ENCODE data around the gene DLGAP1. TPM values are rescaled to one million over a fixed set of nuclear protein-coding genes. Genes with fewer than 3 reads are reported as not detected.

DLGAP1 gene
- total RNA-seq, 3 donors from 2014 or later = 0.96 to 17.6 (median 5.2) TPM

DNA sequence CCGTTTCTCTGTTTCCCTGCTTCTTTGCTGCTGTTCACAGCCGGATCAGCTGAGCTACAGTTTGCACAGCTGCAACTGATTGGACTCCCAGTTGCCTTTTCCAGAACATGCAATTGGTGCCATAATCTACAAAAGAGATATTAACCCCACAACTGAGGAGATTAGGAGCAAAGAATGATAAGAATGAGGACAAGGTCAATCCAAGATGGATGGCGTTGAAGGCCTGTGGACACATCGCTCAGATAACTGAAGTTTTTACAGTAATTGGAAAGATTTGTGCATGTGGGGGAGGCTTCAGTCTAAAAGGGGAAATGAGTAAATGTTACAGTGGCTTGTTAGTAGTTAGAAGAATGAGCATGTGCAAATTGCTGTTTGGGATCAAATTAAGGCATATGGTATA lies 741.9 kb downstream of the DLGAP1 start:
- TF ChIP-seq, protein P1, sequence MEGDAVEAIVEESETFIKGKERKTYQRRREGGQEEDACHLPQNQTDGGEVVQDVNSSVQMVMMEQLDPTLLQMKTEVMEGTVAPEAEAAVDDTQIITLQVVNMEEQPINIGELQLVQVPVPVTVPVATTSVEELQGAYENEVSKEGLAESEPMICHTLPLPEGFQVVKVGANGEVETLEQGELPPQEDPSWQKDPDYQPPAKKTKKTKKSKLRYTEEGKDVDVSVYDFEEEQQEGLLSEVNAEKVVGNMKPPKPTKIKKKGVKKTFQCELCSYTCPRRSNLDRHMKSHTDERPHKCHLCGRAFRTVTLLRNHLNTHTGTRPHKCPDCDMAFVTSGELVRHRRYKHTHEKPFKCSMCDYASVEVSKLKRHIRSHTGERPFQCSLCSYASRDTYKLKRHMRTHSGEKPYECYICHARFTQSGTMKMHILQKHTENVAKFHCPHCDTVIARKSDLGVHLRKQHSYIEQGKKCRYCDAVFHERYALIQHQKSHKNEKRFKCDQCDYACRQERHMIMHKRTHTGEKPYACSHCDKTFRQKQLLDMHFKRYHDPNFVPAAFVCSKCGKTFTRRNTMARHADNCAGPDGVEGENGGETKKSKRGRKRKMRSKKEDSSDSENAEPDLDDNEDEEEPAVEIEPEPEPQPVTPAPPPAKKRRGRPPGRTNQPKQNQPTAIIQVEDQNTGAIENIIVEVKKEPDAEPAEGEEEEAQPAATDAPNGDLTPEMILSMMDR (IDR thresholded peaks at IDR 0.05) = no peak
- TF ChIP-seq POLR2AphosphoS5 (IDR thresholded peaks at IDR 0.05) = no peak
- no peak for TF ChIP-seq POLR2A (IDR thresholded peaks at IDR 0.05)
- H3K36me3 ChIP-seq = no peaks in the 10 kb centered on the region
- H3K27me3 ChIP-seq = no peaks in the 10 kb centered on the region
- intact Hi-C loops (cut with DNase I; ENCODE audit: low total_unique reads) = no loop called here
- no peaks in the 10 kb centered on the region for H3K9me3 ChIP-seq
- H3K4me3 ChIP-seq = no peak overlapping the region
- DNase-seq (ENCODE audit: low spot score in 2 of 2) = no peak
- no peak overlapping the region for H3K27ac ChIP-seq
- H3K4me1 ChIP-seq = peaks cover 0 to 10% of the 10 kb centered on the region in 2 donors

DNA sequence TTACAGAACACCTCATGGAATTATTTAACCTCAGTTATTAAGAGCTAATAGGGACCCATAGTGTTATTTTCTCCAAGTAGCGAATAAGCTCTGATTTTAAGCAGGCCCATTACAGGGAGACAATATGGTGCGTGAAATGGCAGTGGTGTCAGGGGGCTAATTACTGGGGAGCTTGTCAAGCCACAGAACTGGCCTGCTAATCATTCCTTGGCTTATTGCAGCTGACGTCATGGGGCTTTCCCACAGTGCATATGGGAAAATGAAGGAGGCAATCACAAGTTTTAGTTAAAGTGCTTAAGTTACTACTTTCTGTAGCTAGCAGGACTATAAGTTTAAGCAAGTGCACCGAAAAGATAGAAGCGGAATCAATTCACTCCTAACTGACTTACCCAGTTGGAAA lies 742.6 kb downstream of the DLGAP1 start:
- Histone ChIP-seq H3K36me3 (no peaks in the 10 kb centered on the region), H3K9me3 (no peaks in the 10 kb centered on the region), H3K27me3 (no peaks in the 10 kb centered on the region), H3K27ac (no peak overlapping the region), H3K4me1 (peaks cover 0 to 10% of the 10 kb centered on the region in 2 donors), H3K4me3 (no peak overlapping the region)
- no peak for DNase-seq (ENCODE audit: low spot score in 2 of 2)
- no peak for TF ChIP-seq POLR2AphosphoS5 (IDR thresholded peaks at IDR 0.05)
- TF ChIP-seq, protein P1 (IDR thresholded peaks at IDR 0.05) = no peak
- TF ChIP-seq POLR2A (IDR thresholded peaks at IDR 0.05) = no peak
- intact Hi-C loops (cut with DNase I; ENCODE audit: low total_unique reads) = no loop called here

DNA sequence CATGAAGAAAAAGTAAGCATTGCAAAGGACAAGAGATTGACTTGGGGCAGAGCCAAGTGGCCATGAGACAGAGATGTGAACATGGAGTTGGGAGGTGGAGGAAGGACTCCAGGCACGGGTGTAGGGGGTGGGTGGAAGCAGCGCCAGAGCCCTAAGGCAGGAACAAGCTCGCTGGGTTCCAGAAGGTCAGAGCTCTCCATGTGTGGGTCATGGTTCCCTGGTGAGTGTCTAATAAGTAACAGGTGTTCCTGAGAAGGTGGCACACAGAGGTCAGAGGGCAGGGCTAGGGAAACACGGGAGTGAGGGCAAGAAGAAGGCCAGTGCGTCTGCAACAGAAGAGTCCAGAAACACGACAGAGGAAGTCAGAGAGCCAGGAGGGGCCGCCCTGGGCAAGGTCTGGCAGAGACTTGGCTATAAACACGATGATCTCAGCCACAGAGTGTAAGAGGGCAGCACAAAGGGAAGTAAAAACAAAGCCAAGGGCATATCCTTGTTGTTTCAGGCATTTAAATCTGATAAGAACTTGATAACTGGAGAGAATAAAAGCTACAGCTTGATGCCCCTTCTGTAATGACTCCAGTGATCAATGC lies 744.3 kb downstream of the DLGAP1 start:
- Histone ChIP-seq H3K36me3 (no peaks in the 10 kb centered on the region), H3K4me1 (peaks cover 0 to 10% of the 10 kb centered on the region in 2 donors), H3K27me3 (no peaks in the 10 kb centered on the region), H3K9me3 (no peaks in the 10 kb centered on the region), H3K4me3 (no peak overlapping the region), H3K27ac (peak overlapping the region; percentile 72 to 73)
- intact Hi-C loops (cut with DNase I; ENCODE audit: low total_unique reads) = no loop called here
- peak in 1 of 2 donors; percentile 39 for DNase-seq (ENCODE audit: low spot score in 2 of 2)
- TF ChIP-seq, protein P1 (IDR thresholded peaks at IDR 0.05) = no peak
- TF ChIP-seq POLR2AphosphoS5 (IDR thresholded peaks at IDR 0.05) (no peak), POLR2A (IDR thresholded peaks at IDR 0.05) (no peak)

DNA sequence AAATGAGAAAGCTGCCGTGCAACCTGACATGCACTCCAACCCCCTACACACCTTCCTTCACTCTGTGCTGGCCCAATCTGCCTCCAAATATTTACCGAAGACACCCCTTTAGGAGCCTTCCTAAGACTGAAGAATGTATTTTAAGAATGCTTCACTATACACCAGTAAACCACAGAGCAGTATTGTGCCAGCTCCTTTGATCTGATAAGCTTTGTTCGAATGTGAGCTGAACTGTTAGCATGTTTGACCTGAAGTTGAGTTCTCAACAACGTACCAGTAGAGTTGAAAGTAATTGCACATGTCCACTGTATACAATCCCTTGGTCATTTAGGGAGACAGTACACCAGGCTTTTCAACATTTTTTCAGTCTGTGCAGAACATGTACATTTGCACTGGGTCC lies 745.9 kb downstream of the DLGAP1 start:
- Histone ChIP-seq H3K36me3 (no peaks in the 10 kb centered on the region), H3K4me1 (peaks cover 0 to 10% of the 10 kb centered on the region in 2 donors), H3K9me3 (no peaks in the 10 kb centered on the region), H3K27me3 (no peaks in the 10 kb centered on the region), H3K27ac (peak overlapping the region in 1 of 2 donors; percentile 1), H3K4me3 (no peak overlapping the region)
- DNase-seq (ENCODE audit: low spot score in 2 of 2) = no peak
- TF ChIP-seq, protein P1 (IDR thresholded peaks at IDR 0.05) = no peak
- TF ChIP-seq POLR2AphosphoS5 (IDR thresholded peaks at IDR 0.05) = no peak
- TF ChIP-seq POLR2A (IDR thresholded peaks at IDR 0.05) = no peak
- intact Hi-C loops (cut with DNase I; ENCODE audit: low total_unique reads) = no loop called here

DNA sequence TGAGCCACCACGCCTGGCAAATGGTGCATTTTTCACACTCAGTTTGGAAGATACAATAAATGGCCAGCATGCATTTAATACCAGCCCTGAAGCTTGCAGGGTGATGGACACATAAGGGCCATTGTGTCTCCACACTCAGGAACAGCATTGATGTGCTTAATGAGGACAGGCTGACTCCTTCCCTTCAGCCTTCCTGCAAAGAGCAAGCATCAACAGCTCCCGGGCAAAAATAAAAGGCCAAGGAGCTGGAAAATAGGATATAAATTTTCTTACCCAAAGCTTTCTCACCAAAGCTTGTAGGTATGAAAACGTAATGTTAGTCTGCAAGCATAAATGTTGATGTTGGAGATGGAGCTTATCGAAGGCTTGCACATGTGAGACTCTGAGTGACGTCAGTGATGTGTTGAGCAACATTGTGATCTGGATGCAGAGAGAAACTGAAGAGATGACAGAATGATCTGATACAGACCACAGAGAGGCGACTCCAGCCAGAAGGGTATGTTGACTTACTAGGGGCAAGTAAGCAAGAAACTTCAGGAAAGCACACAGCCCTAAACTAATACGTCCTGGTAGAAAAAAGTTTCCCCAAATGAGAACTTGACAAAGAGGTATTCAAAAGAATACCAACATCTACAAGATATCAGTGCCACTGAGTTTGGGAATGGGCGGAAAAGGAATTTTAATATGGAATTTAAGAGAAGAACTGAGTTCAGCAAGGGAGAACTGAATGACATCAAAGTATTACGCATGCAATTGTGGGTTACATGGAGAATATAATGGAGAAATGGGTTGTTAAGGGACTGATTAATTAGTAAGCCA lies 748.6 kb downstream of the DLGAP1 start:
- intact Hi-C loops (cut with DNase I; ENCODE audit: low total_unique reads) = no loop called here
- TF ChIP-seq POLR2AphosphoS5 (IDR thresholded peaks at IDR 0.05) (no peak), POLR2A (IDR thresholded peaks at IDR 0.05) (no peak)
- TF ChIP-seq, protein P1 (IDR thresholded peaks at IDR 0.05) = no peak
- H3K4me1 ChIP-seq = peaks cover 0 to 10% of the 10 kb centered on the region in 2 donors
- no peak overlapping the region for H3K27ac ChIP-seq
- no peaks in the 10 kb centered on the region for H3K36me3 ChIP-seq
- H3K4me3 ChIP-seq = no peak overlapping the region
- no peak for DNase-seq (ENCODE audit: low spot score in 2 of 2)
- H3K27me3 ChIP-seq = no peaks in the 10 kb centered on the region
- no peaks in the 10 kb centered on the region for H3K9me3 ChIP-seq

All from breast epithelium (tissue), 4 donors.